Esophagus muscularis mucosa (tissue), 3 donors: Measurements from ENCODE around the gene PSMB11.

ENCODE experiments used
- CTCF ChIP-seq, 3 experiments: fragments of 200-600 bp in 2 of 3; fragments of 450-650 bp in 1 of 3; sonication (generic) in 2 of 3; IDR thresholded peaks; one replicate each; pipeline ENCODE4 v1.5.1; 2017 to 2019; ENCODE audit warnings: antibody characterized with exemption in 3 of 3, mild to moderate bottlenecking in 2 of 3, moderate library complexity in 1 of 3
- POLR2A ChIP-seq: fragments of 450-650 bp; IDR thresholded peaks from one replicate; pipeline ENCODE4 v1.6.1; 2017; ENCODE audit warnings: antibody characterized with exemption, moderate library complexity, mild to moderate bottlenecking, low read depth

- TF ChIP-seq CTCF (IDR thresholded peaks at IDR 0.05), result no peak
- no peak for TF ChIP-seq POLR2A
Measured at GRCh38 chr14:23089498-23090253, 47.7 kb downstream of the PSMB11 start.
